ENCODE measurements around the gene PDSS2.

PDSS2 gene

DNA sequence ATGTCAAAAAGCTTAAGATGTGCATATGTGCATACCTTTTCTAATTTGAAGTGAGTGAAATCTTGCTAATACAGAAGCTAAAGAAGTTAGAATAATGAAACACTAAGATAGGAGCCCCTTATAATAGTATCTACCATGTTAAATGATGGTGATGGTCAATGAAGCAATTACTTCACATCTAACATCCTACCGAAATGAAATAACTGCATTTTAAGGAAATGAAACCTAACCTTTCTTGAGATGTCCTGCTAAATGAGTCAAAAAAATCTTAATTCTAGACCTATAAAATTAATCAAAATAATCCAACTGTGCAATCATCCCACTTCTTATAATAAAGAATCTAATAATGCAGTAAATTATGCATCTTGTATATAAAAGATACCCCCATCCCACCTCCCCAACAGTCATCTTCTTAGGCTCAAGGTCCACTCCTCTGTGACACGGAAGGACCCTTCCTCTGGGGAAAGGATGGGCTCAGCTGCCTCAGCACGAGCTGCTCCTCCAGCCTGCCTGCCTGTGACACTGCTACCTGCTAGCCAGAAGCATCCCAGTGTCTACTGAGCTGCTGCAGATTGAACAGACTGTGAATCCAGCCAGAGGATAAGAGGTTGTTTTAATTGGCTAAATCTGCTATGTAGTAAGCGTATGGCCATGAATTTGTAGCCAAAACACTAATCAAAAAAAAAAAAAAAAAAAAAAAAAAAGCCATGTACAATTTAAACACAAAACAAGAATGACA lies 214.5 kb downstream of the PDSS2 start:
- Histone ChIP-seq H3K4me1 (ENCODE audit: control extremely low read depth in 1 of 4, control insufficient read depth in 4 of 4, insufficient read depth in 4 of 4, low read length in 3 of 4) (peaks cover 0 to 4% (median 0%) of the 10 kb centered on the region in 4 experiments), H3K9me3 (ENCODE audit: control extremely low read depth in 1 of 5, control insufficient read depth in 4 of 5, insufficient read depth in 2 of 5, low read depth in 1 of 5, low read length in 4 of 5) (no peaks in the 10 kb centered on the region), H3K36me3 (ENCODE audit: control insufficient read depth in 4 of 4, insufficient read depth in 4 of 4, low read length in 3 of 4) (peaks cover 0 to 4% (median 0%) of the 10 kb centered on the region in 4 experiments), H3K4me3 (ENCODE audit: control insufficient read depth in 1 of 7, extremely low read depth in 1 of 7, insufficient read depth in 4 of 7, low read depth in 2 of 7, low read length in 6 of 7) (no peak overlapping the region), H3K27ac (ENCODE audit: insufficient read depth in 1 of 2, low read depth in 1 of 2, low read length in 2 of 2, poor library complexity in 1 of 2, severe bottlenecking in 2 of 2) (no peak overlapping the region), H3K27me3 (replicated peaks in 2 of 5; ENCODE audit: control insufficient read depth in 4 of 5, insufficient read depth in 5 of 5, low read length in 4 of 5) (no peaks in the 10 kb centered on the region)
- no peak for DNase-seq
- CTCF ChIA-PET = no interaction called here
- POLR2A ChIA-PET = no interaction called here
- WGBS (ENCODE audit: insufficient coverage) = 100% methylated on average over 2 of the region's 4 CpGs

DNA sequence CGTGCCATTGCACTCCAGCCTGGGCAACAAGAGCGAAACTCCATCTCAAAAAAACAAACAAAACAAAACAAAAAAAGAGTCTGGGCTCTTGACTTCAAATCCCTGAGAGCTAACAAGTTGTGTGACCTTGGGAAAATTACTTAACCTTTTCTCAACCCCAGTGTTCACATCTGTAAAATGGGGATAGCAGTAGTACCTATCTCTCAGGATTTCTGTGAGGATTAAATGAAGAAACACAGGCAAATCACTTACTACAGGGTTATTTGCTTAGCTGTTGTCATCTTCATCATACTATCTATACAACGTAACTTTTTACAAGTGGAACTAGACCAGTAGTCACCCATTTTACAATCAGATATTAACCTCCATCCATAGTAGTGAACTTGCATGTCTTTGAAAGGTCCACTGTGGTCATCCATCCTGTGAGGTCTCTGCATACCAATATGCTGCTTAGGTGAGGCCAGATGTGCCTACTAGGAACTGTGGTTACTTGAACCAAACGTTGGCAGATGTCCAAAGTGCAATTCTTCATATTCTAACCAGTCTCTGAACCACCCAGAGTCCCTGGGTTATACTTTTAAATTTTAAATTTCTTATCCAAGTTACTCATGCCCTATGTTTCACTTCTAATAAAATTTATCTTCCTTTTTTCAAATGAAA lies 215.2 kb downstream of the PDSS2 start:
- Histone ChIP-seq H3K27me3 (replicated peaks in 2 of 5; ENCODE audit: control insufficient read depth in 4 of 5, insufficient read depth in 5 of 5, low read length in 4 of 5) (no peaks in the 10 kb centered on the region), H3K36me3 (ENCODE audit: control insufficient read depth in 4 of 4, insufficient read depth in 4 of 4, low read length in 3 of 4) (peaks cover 0 to 4% (median 0%) of the 10 kb centered on the region in 4 experiments), H3K4me3 (ENCODE audit: control insufficient read depth in 1 of 7, extremely low read depth in 1 of 7, insufficient read depth in 4 of 7, low read depth in 2 of 7, low read length in 6 of 7) (no peak overlapping the region), H3K4me1 (ENCODE audit: control extremely low read depth in 1 of 4, control insufficient read depth in 4 of 4, insufficient read depth in 4 of 4, low read length in 3 of 4) (peaks cover 0 to 4% (median 0%) of the 10 kb centered on the region in 4 experiments), H3K9me3 (ENCODE audit: control extremely low read depth in 1 of 5, control insufficient read depth in 4 of 5, insufficient read depth in 2 of 5, low read depth in 1 of 5, low read length in 4 of 5) (no peaks in the 10 kb centered on the region), H3K27ac (ENCODE audit: insufficient read depth in 1 of 2, low read depth in 1 of 2, low read length in 2 of 2, poor library complexity in 1 of 2, severe bottlenecking in 2 of 2) (no peak overlapping the region)
- ChIA-PET CTCF (no interaction called here), POLR2A (no interaction called here)
- WGBS (ENCODE audit: insufficient coverage) = 92% methylated on average over 2 of the region's 4 CpGs
- peak in 1 of 3 donors; percentile 10 for DNase-seq

DNA sequence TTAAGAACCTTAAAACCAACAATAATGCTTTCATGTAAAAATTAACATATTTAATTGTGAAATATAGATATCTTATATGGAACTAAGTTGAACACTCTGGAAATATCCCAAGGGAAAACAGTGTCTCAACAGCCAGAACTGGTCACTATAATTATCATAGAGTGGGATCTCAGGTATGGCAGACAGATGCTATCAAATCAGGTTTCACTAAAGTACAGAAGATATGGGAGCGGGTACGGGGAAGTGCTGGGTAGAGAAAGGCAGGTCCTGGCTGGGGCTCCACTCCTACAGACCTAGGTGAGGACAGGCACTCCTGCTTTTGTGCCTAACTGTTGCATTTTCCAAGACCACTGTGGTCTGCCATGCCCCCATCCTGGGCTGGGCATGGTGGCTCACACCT lies 215.9 kb downstream of the PDSS2 start:
- DNase-seq = no peak
- Histone ChIP-seq H3K4me3 (ENCODE audit: control insufficient read depth in 1 of 7, extremely low read depth in 1 of 7, insufficient read depth in 4 of 7, low read depth in 2 of 7, low read length in 6 of 7) (no peak overlapping the region), H3K36me3 (ENCODE audit: control insufficient read depth in 4 of 4, insufficient read depth in 4 of 4, low read length in 3 of 4) (peaks cover 0 to 4% (median 0%) of the 10 kb centered on the region in 4 experiments), H3K9me3 (ENCODE audit: control extremely low read depth in 1 of 5, control insufficient read depth in 4 of 5, insufficient read depth in 2 of 5, low read depth in 1 of 5, low read length in 4 of 5) (no peaks in the 10 kb centered on the region), H3K27ac (ENCODE audit: insufficient read depth in 1 of 2, low read depth in 1 of 2, low read length in 2 of 2, poor library complexity in 1 of 2, severe bottlenecking in 2 of 2) (no peak overlapping the region), H3K4me1 (ENCODE audit: control extremely low read depth in 1 of 4, control insufficient read depth in 4 of 4, insufficient read depth in 4 of 4, low read length in 3 of 4) (peaks cover 0 to 4% (median 0%) of the 10 kb centered on the region in 4 experiments), H3K27me3 (replicated peaks in 2 of 5; ENCODE audit: control insufficient read depth in 4 of 5, insufficient read depth in 5 of 5, low read length in 4 of 5) (no peaks in the 10 kb centered on the region)
- ChIA-PET POLR2A (interaction anchor here (0.6 kb wide), 1 partner anchor 142 kb away, joined by 5 read pairs; no protein-coding TSS in a partner anchor), CTCF (no interaction called here)
- 100% methylated on average over 2 of the region's 2 CpGs for WGBS (ENCODE audit: insufficient coverage)

DNA sequence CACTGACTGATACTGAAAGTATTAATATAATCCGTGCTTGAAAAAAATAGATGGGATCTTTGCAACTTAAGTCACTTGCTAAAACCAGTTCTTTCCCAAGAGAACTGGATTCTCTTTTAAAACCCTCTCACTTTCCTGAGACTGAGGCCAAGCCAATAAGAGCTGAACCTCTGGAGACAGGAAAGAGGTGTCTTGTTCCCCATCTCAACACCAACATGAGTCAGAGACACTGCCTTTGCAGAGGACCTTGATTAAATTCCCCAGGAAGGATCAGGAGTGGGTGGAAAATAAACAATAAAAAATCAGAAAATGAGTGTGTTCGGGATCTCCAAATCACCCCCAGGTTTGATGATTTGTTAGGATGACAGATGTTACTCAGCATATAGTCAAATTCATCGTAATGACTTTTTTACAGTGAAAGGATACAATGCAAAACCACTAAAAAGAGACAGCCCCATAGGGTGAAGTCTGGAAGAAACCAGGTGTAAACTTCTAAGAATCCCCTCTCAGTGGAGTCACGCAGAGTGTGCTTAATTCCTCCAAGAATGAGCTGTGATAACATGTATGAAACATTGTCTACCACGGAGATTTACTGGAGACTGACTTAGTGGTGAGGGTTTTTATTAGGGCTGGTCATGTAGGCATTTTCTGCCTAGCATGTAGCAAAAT lies 221.2 kb downstream of the PDSS2 start:
- H3K9me3 ChIP-seq (ENCODE audit: control extremely low read depth in 1 of 5, control insufficient read depth in 4 of 5, insufficient read depth in 2 of 5, low read depth in 1 of 5, low read length in 4 of 5) = peaks cover 4 to 22% (median 7%) of the 10 kb centered on the region in 5 experiments
- H3K4me3 ChIP-seq (ENCODE audit: control insufficient read depth in 1 of 7, extremely low read depth in 1 of 7, insufficient read depth in 4 of 7, low read depth in 2 of 7, low read length in 6 of 7) = no peak overlapping the region
- CTCF ChIA-PET = no interaction called here
- peaks cover 0 to 23% (median 3%) of the 10 kb centered on the region in 4 experiments for H3K36me3 ChIP-seq (ENCODE audit: control insufficient read depth in 4 of 4, insufficient read depth in 4 of 4, low read length in 3 of 4)
- H3K27ac ChIP-seq (ENCODE audit: insufficient read depth in 1 of 2, low read depth in 1 of 2, low read length in 2 of 2, poor library complexity in 1 of 2, severe bottlenecking in 2 of 2) = no peak overlapping the region
- no peak for DNase-seq
- POLR2A ChIA-PET = no interaction called here
- WGBS (ENCODE audit: insufficient coverage) = 100% methylated on average over 1 of the region's 5 CpGs
- H3K4me1 ChIP-seq (ENCODE audit: control extremely low read depth in 1 of 4, control insufficient read depth in 4 of 4, insufficient read depth in 4 of 4, low read length in 3 of 4) = peaks cover 0 to 4% (median 0%) of the 10 kb centered on the region in 4 experiments
- H3K27me3 ChIP-seq (replicated peaks in 2 of 5; ENCODE audit: control insufficient read depth in 4 of 5, insufficient read depth in 5 of 5, low read length in 4 of 5) = no peaks in the 10 kb centered on the region

- H3K4me3 ChIP-seq (ENCODE audit: control insufficient read depth in 1 of 7, extremely low read depth in 1 of 7, insufficient read depth in 4 of 7, low read depth in 2 of 7, low read length in 6 of 7) = no peak overlapping the region
- no peaks in the 10 kb centered on the region for H3K4me1 ChIP-seq (ENCODE audit: control extremely low read depth in 1 of 4, control insufficient read depth in 4 of 4, insufficient read depth in 4 of 4, low read length in 3 of 4)
- no peak for DNase-seq
- ChIA-PET POLR2A (no interaction called here), CTCF (interaction anchor here (1.2 kb wide), 1 partner anchor 21 kb away, joined by 3 read pairs; no protein-coding TSS in a partner anchor)
- no peak overlapping the region for H3K27ac ChIP-seq (ENCODE audit: insufficient read depth in 1 of 2, low read depth in 1 of 2, low read length in 2 of 2, poor library complexity in 1 of 2, severe bottlenecking in 2 of 2)
- peaks cover 4 to 22% (median 7%) of the 10 kb centered on the region in 5 experiments for H3K9me3 ChIP-seq (ENCODE audit: control extremely low read depth in 1 of 5, control insufficient read depth in 4 of 5, insufficient read depth in 2 of 5, low read depth in 1 of 5, low read length in 4 of 5)
- peaks cover 0 to 23% (median 3%) of the 10 kb centered on the region in 4 experiments for H3K36me3 ChIP-seq (ENCODE audit: control insufficient read depth in 4 of 4, insufficient read depth in 4 of 4, low read length in 3 of 4)
- no peaks in the 10 kb centered on the region for H3K27me3 ChIP-seq (replicated peaks in 2 of 5; ENCODE audit: control insufficient read depth in 4 of 5, insufficient read depth in 5 of 5, low read length in 4 of 5)
Measured at GRCh38 chr6:107235511-107235910, 223.9 kb downstream of the PDSS2 start.

GRCh38 chr6:107235007-107235406 lies 224.4 kb downstream of the PDSS2 start:
- no peak for DNase-seq
- Histone ChIP-seq H3K4me1 (ENCODE audit: control extremely low read depth in 1 of 4, control insufficient read depth in 4 of 4, insufficient read depth in 4 of 4, low read length in 3 of 4) (no peaks in the 10 kb centered on the region), H3K27me3 (replicated peaks in 2 of 5; ENCODE audit: control insufficient read depth in 4 of 5, insufficient read depth in 5 of 5, low read length in 4 of 5) (no peaks in the 10 kb centered on the region), H3K27ac (ENCODE audit: insufficient read depth in 1 of 2, low read depth in 1 of 2, low read length in 2 of 2, poor library complexity in 1 of 2, severe bottlenecking in 2 of 2) (no peak overlapping the region), H3K4me3 (ENCODE audit: control insufficient read depth in 1 of 7, extremely low read depth in 1 of 7, insufficient read depth in 4 of 7, low read depth in 2 of 7, low read length in 6 of 7) (no peak overlapping the region), H3K36me3 (ENCODE audit: control insufficient read depth in 4 of 4, insufficient read depth in 4 of 4, low read length in 3 of 4) (peaks cover 0 to 23% (median 3%) of the 10 kb centered on the region in 4 experiments), H3K9me3 (ENCODE audit: control extremely low read depth in 1 of 5, control insufficient read depth in 4 of 5, insufficient read depth in 2 of 5, low read depth in 1 of 5, low read length in 4 of 5) (peaks cover 4 to 22% (median 7%) of the 10 kb centered on the region in 5 experiments)
- ChIA-PET CTCF (no interaction called here), POLR2A (no interaction called here)
- WGBS (ENCODE audit: insufficient coverage) = 100% methylated on average over 2 of the region's 2 CpGs

- CTCF ChIA-PET = no interaction called here
- POLR2A ChIA-PET = no interaction called here
- no peak overlapping the region for H3K27ac ChIP-seq (ENCODE audit: insufficient read depth in 1 of 2, low read depth in 1 of 2, low read length in 2 of 2, poor library complexity in 1 of 2, severe bottlenecking in 2 of 2)
- no peaks in the 10 kb centered on the region for H3K27me3 ChIP-seq (replicated peaks in 2 of 5; ENCODE audit: control insufficient read depth in 4 of 5, insufficient read depth in 5 of 5, low read length in 4 of 5)
- WGBS (ENCODE audit: insufficient coverage) = 97% methylated on average over 3 of the region's 3 CpGs
- peaks cover 0 to 13% (median 2%) of the 10 kb centered on the region in 5 experiments for H3K9me3 ChIP-seq (ENCODE audit: control extremely low read depth in 1 of 5, control insufficient read depth in 4 of 5, insufficient read depth in 2 of 5, low read depth in 1 of 5, low read length in 4 of 5)
- H3K36me3 ChIP-seq (ENCODE audit: control insufficient read depth in 4 of 4, insufficient read depth in 4 of 4, low read length in 3 of 4) = peaks cover 0 to 11% (median 3%) of the 10 kb centered on the region in 4 experiments
- H3K4me3 ChIP-seq (ENCODE audit: control insufficient read depth in 1 of 7, extremely low read depth in 1 of 7, insufficient read depth in 4 of 7, low read depth in 2 of 7, low read length in 6 of 7) = no peak overlapping the region
- H3K4me1 ChIP-seq (ENCODE audit: control extremely low read depth in 1 of 4, control insufficient read depth in 4 of 4, insufficient read depth in 4 of 4, low read length in 3 of 4) = no peaks in the 10 kb centered on the region
- DNase-seq = no peak
Measured at GRCh38 chr6:107231243-107231642, 228.1 kb downstream of the PDSS2 start.

Measured in common myeloid progenitor, CD34-positive (primary cell).